SU-DHL-6 (cell line): ENCODE data around the gene RAB8A.

Source experiments
- CTCF ChIP-seq: fragments of 200-600 bp; sonication (generic); IDR thresholded peaks from one replicate; pipeline ENCODE4 v1.5.1; 2017; ENCODE audit warnings: antibody characterized with exemption, mild to moderate bottlenecking, low read length, moderate library complexity; ENCODE audit not compliant: insufficient read depth, poor library complexity, severe bottlenecking
- EZH2phosphoT487 ChIP-seq: fragments of 200-600 bp; sonication (generic), shearing (Covaris generic); conservative IDR thresholded peaks from 2 replicates; pipeline ENCODE4 v1.6.1; 2018; ENCODE audit warnings: mild to moderate bottlenecking, antibody characterized with exemption, low read length, moderate library complexity, mixed read lengths

- TF ChIP-seq CTCF (no peak), EZH2phosphoT487 (no peak)
Measured at GRCh38 chr19:16074488-16075365, 37.0 kb upstream of the RAB8A start.
